ENCODE data around the gene SPTBN5.

SPTBN5 gene

GRCh38 chr15:41801850-41802455, 91.9 kb downstream of the SPTBN5 start:
- no peak for DNase-seq (ENCODE audit: low spot score)

GRCh38 chr15:41801185-41801584, 92.7 kb downstream of the SPTBN5 start:
- no peak for DNase-seq (ENCODE audit: low spot score)

- DNase-seq (ENCODE audit: low spot score) = no peak
Observed at GRCh38 chr15:41799488-41799805, 94.4 kb downstream of the SPTBN5 start.

GRCh38 chr15:41798607-41799487, 95.0 kb downstream of the SPTBN5 start:
- DNase-seq (ENCODE audit: low spot score) = no peak
